Stomach (tissue), 4 donors: ENCODE data around the gene OXCT1.

ENCODE experiments used
- EP300 ChIP-seq: sonication (generic); formaldehyde crosslinking; IDR thresholded peaks from one replicate; pipeline ENCODE4 v1.6.1; 2017; ENCODE audit warnings: antibody characterized with exemption
- POLR2A ChIP-seq, 4 donors: fragments of 450-650 bp; IDR thresholded peaks; one replicate each; pipeline ENCODE4 v1.6.1; 2016; ENCODE audit warnings: antibody characterized with exemption in 4 of 4, control low read depth in 2 of 4, mild to moderate bottlenecking in 1 of 4, moderate library complexity in 1 of 4
- TF ChIP-seq, protein P1 (sequence below), 7 experiments: fragments of 450-650 bp in 4 of 7; fragments of 200-600 bp in 3 of 7; sonication (generic) in 3 of 7; IDR thresholded peaks; one replicate each; pipeline ENCODE4 v1.5.1; 2016 to 2019; ENCODE audit warnings: antibody characterized with exemption in 7 of 7, control low read depth in 2 of 7, mild to moderate bottlenecking in 1 of 7

DNA sequence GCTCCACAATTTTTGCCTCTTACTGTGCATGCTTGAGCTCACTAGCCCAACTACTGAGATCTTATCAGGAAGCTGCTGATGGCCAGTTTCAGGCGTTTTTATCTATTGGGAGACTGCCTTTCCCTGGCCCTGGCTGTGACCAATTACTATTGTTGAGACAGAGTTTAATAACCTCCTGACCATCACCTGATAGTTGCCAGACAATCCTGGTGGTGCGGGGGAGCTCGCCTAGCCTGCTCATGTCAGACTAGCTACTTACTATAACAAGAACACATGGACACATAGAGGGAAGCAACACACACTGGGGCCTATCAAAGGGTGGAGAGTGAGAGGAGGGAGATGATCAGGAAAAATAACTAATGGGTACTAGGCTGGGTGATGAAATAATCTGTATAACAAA lies 13.0 kb upstream of the OXCT1 start:
- TF ChIP-seq, protein P1, sequence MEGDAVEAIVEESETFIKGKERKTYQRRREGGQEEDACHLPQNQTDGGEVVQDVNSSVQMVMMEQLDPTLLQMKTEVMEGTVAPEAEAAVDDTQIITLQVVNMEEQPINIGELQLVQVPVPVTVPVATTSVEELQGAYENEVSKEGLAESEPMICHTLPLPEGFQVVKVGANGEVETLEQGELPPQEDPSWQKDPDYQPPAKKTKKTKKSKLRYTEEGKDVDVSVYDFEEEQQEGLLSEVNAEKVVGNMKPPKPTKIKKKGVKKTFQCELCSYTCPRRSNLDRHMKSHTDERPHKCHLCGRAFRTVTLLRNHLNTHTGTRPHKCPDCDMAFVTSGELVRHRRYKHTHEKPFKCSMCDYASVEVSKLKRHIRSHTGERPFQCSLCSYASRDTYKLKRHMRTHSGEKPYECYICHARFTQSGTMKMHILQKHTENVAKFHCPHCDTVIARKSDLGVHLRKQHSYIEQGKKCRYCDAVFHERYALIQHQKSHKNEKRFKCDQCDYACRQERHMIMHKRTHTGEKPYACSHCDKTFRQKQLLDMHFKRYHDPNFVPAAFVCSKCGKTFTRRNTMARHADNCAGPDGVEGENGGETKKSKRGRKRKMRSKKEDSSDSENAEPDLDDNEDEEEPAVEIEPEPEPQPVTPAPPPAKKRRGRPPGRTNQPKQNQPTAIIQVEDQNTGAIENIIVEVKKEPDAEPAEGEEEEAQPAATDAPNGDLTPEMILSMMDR (IDR thresholded peaks at IDR 0.05): no peak
- no peak for TF ChIP-seq EP300
- no peak for TF ChIP-seq POLR2A (IDR thresholded peaks at IDR 0.05)
